NCI-H524 (cell line): ENCODE data around the gene EXOSC2.

ENCODE experiments used
- DNase-seq, 2 experiments: peaks; one replicate each; lab custom pipeline; 2025; lab: John Stamatoyannopoulos, UW

Gene EXOSC2

DNA sequence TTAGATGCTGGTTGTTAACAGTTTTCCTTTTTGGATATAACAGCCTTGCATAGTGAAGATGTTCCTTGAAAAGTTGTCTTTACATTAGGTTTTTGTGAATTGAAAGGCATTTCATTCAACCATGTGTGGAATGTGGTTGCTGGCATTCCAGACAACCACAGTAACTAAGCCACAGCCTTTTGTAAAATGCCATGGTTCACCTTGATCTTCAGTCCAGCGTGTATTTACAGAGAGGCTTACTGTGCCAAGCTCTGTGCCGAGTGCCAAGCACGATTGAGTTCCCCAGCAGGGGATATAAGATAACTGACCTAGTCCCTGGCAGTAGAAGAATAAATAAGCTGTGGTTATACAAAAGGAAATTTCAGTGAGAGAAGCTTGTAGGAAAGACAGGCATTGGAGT is 4.9 kb downstream of the EXOSC2 start:
- no peak for DNase-seq

- DNase-seq: no peak
Measured at GRCh38 chr9:130699047-130699446, 5.5 kb downstream of the EXOSC2 start.

- peak; percentile 50 to 75 for DNase-seq
Measured at GRCh38 chr9:130701059-130702022, 7.8 kb downstream of the EXOSC2 start.

DNA sequence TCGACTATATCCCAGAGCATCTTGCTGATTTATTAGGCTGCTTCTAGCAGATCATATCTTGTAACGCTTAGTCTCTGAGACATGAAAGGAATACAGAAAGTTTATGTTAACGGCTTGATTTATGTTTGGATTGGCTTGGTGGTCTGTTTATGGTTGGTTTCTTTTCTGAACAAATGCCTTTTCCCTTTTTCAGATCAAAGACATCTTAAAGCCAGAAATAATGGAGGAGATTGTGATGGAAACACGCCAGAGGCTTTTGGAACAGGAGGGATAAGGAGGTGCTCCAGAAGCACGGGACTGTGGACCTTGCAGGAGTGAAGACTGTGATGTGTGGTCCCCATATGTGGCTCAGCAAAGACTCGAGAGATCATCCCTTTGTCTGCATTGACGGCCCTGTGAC is 9.9 kb downstream of the EXOSC2 start:
- no peak for DNase-seq

DNA sequence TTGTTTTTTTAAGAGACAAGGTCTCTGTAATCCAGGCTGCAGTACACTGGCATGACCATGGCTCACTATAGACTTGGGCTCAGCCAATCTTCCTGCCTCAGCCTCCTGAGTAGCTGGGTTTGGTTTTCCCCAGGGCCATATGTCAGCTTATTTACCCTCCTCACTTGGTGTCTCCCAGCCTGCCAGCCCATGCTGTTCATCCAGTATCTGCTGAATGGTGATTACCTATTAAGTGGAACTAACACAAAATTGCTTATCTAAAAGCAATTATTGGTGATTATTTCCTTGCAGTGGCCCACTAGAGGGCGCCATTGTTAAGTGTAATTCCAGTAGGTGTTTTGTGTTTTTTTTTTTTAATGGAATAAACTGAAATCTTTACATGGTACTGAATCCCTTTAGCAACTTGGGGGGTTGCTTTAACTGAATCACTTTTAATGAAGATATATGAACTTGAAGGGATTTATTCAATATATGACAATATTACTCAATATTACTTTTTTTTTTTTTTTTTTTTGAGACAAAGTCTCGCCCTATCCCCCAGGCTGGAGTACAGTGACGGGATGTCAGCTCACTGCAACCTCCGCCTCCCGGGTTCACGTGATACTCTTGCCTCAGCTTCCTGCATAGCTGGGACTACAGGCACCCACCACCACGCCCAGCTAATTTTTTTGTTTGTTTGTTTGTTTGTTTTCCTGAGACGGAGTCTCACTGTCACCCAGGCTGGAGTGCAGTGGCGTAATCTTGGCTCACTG is 13.8 kb downstream of the EXOSC2 start:
- DNase-seq: peak; percentile 59 to 83

DNA sequence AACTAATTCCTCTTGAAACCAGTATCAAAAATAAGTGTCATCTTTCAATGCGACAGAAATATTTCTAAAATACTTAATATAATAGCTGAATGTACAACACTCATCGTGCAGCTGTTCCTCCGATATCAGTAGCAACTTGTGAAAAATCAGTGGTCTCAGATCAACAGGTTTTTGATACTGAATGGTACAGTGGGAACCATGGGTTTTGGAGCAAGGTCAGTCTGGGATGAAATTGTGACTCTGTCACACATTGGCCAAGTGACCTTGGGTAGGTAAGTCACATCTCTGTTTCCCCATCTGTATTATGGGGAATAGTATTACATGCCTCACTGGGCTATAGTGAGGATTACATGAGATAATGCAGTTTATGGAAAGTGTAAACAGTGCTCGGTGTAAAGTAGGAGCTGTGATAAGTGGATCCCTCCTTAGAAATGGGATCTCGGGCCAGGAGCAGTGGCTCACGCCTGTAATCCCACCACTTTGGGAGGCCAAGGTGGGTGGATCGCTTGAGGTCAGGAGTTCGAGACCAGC is 17.3 kb downstream of the EXOSC2 start:
- DNase-seq: no peak

- no peak for DNase-seq
Measured at GRCh38 chr9:130711469-130711868, 17.9 kb downstream of the EXOSC2 start.

DNA sequence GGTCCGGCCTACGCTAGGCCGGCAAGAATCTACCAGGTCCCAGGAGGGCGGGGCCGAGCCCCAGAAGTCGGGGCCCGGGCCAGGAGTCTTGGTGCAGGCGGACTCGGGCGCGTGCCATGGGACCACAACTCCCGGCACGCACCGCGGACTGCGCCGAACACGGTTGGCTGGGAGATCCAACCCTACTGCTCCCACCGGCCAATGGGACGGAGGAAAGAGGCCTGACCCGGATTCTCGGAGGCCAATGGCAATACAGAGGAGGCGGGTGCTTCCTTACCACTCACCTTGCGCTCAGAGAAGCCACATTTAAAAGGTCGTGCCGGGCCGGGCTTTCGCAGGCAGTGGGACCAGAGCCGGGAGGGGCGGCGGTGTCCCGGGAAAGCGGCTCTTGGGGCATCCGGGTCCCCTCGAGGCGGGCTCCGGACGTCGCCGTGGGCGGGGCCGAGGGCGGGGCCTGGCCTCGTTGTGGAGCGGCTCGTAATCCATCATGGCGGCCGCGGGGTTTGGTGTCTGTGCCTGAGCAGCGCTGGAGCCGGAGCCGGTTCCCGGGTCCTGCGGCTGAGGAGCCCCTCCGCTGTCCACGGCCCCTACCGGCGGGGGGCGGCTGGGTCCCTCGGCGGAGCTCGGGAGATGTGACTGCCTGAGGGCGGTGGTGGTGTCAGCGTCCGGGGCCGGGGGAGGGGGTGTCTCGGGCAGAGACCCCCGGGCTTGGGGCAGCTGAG is 19.1 kb downstream of the EXOSC2 start:
- peak; percentile 98 to 99 for DNase-seq

DNA sequence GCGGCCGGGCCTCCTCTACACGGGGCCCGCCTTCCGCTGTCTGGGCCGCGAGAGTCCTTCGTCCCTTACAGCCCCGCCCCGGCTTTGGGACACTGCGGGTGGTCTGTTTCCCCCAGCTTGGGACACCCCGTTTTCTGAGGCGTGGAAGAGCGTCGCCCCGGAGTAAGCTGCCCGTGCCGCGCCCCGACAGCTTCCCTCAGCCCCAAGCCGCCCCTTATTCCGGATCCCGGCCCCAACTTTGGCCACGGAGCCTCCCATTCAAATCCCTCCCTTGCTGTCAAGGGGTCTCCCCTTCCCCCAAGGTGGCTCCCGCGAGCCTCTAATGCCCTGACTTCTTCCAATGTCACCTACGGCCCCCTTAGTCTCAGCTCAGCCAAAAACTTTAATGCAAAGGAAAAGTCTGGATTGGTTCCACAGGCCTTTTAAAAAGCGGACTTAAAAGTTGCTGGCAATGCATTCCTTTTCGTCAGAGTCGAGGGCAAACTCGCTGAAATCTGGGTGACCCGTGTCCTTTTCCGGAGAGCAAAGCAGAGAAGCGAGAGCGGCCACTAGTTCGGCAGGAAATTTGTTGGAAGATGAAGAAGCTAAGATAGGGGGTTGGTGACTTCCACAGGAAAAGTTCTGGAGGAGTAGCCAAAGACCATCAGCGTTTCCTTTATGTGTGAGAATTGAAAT is 19.8 kb downstream of the EXOSC2 start:
- DNase-seq: peak; percentile 17 to 42

- DNase-seq: no peak
Measured at GRCh38 chr9:130714586-130715110, 21.1 kb downstream of the EXOSC2 start.

- no peak for DNase-seq
Measured at GRCh38 chr9:130715270-130715669, 21.7 kb downstream of the EXOSC2 start.

DNA sequence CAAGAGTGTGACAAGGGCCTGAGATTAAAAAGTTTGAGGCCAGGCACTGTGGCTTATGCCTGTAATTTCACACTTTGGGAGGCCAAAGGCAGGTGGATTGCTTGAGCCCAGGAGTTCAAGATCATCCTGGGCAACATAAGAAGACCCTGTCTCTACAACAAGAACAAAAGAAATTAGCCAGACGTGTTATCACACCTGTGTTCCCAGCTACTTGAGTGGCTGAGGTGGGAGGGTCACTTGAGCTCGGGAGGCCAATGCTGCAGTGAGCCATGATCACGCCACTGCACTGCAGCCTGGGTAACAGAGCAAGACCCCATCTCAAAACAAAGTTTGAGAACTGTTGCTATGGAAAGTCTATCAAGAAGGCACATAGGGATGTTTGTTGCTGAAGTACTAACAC is 25.0 kb downstream of the EXOSC2 start:
- no peak for DNase-seq

- DNase-seq: no peak
Measured at GRCh38 chr9:130720762-130721161, 27.2 kb downstream of the EXOSC2 start.

DNA sequence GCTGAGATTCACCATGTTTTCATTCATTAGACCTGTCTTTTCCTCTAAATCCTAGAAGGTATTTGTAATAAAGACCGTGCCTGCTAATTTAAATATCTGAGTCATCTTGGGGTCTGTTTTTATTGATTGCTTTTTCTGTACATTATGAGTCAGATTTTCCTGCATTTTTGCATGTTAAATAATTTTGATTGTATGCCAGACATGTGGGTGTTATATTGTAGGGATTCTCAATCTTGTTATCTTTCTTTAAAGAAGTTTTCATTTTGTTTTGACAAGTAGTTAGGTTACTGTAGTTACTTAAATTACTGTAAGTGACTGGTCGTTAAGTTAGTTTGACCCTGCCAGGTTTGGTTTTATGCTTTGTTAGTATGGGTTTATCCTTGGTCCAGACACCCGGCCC is 35.1 kb downstream of the EXOSC2 start:
- no peak for DNase-seq

DNA sequence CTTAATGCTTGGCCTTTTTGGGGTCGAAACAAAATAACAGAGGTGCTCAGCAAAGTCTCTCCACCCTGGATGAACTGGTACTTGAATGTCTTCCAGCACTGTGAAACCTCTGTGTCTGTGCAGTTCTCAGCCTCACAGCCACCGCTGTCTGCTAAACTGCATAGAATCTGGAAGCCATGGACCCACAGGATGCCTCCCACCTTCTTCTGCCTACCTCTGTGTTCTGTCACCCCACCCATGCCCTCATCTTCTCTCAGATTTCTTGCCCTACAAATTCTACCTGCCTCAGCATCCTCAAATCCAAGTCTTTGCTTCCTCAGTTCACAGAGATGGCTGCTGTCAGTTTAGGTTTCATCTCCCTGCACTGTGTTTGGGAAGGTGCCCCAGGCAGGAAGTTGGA is 35.6 kb downstream of the EXOSC2 start:
- DNase-seq: no peak

GRCh38 chr9:130731355-130731754 is 37.8 kb downstream of the EXOSC2 start:
- DNase-seq: no peak

- peak; percentile 18 to 59 for DNase-seq
Measured at GRCh38 chr9:130732136-130732535, 38.6 kb downstream of the EXOSC2 start.

DNA sequence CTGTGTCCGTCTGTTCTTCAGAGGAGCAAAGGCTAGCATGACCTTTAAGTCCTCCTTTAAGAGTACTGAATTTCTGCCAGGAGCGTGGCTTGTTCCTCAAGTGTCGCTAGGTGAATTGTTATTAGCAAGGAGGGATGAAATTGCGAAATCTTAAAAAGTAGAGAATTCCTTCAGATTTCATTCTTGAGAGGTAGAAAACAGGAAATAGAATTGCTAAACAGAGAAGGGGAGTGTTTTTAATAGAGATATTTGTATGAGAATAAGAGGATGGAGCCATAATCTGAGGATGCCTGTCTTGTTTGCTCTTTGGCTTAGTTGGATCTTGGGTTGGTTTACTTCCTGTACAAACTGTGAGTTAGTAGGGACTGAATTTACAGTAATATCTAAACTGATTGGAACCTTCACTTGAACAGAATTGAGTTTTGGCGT is 39.2 kb downstream of the EXOSC2 start:
- no peak for DNase-seq

- DNase-seq: no peak
Measured at GRCh38 chr9:130735566-130735965, 42.0 kb downstream of the EXOSC2 start.

DNA sequence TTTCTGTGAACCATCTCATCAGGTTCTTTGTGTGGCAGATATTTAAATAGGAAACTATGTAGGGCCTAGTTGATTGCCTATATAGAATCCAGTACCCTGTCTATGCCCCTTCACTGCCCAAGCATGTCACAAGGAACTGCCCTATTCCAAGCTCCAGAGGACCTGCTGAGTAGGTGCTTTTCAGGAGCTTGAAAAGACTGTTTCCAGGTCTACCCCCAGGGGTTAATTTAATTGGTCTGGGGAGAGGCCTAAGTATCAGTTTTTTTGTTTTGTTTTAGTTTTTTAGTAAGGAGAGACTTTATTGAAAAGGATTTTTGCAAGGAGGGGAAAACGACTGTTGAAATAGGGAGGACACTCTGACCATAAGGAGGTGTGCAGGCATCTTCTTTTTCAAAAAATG is 43.3 kb downstream of the EXOSC2 start:
- DNase-seq: no peak

GRCh38 chr9:130738281-130738680 is 44.7 kb downstream of the EXOSC2 start:
- no peak for DNase-seq
